ENCODE data around the gene TTR.

TTR gene

GRCh38 chr18:31616586-31616985 lies 24.9 kb downstream of the TTR start:
- DNase-seq (ENCODE audit: low read depth): no peak

GRCh38 chr18:31617031-31617717 lies 25.5 kb downstream of the TTR start:
- DNase-seq (ENCODE audit: low read depth): no peak

- no peak for DNase-seq (ENCODE audit: low read depth)
Observed at GRCh38 chr18:31618801-31619200, 27.1 kb downstream of the TTR start.

GRCh38 chr18:31619291-31619690 lies 27.6 kb downstream of the TTR start:
- no peak for DNase-seq (ENCODE audit: low read depth)

- no peak for DNase-seq (ENCODE audit: low read depth)
Observed at GRCh38 chr18:31624892-31625640, 33.4 kb downstream of the TTR start.

- DNase-seq (ENCODE audit: low read depth): no peak
Observed at GRCh38 chr18:31626409-31626808, 34.7 kb downstream of the TTR start.

GRCh38 chr18:31630549-31630948 lies 38.9 kb downstream of the TTR start:
- DNase-seq (ENCODE audit: low read depth): no peak

GRCh38 chr18:31631526-31631925 lies 39.8 kb downstream of the TTR start:
- DNase-seq (ENCODE audit: low read depth): no peak

GRCh38 chr18:31632356-31632755 lies 40.7 kb downstream of the TTR start:
- DNase-seq (ENCODE audit: low read depth): no peak

- no peak for DNase-seq (ENCODE audit: low read depth)
Observed at GRCh38 chr18:31633392-31634330, 42.0 kb downstream of the TTR start.

- DNase-seq (ENCODE audit: low read depth): no peak
Observed at GRCh38 chr18:31634331-31634713, 42.6 kb downstream of the TTR start.

- DNase-seq (ENCODE audit: low read depth): no peak
Observed at GRCh38 chr18:31636387-31636786, 44.7 kb downstream of the TTR start.

GRCh38 chr18:31637445-31637844 lies 45.8 kb downstream of the TTR start:
- no peak for DNase-seq (ENCODE audit: low read depth)

GRCh38 chr18:31643003-31643402 lies 51.3 kb downstream of the TTR start:
- DNase-seq (ENCODE audit: low read depth): no peak

- DNase-seq (ENCODE audit: low read depth): no peak
Observed at GRCh38 chr18:31645411-31645810, 53.7 kb downstream of the TTR start.

- DNase-seq (ENCODE audit: low read depth): no peak
Observed at GRCh38 chr18:31646332-31647126, 54.9 kb downstream of the TTR start.

GRCh38 chr18:31647127-31647753 lies 55.6 kb downstream of the TTR start:
- DNase-seq (ENCODE audit: low read depth): no peak

All from stimulated activated CD8-positive, alpha-beta memory T cell treated with anti-CD3 and anti-CD28 coated beads, Interleukin-12 subunit alpha, Interleukin-12 subunit beta, amount 100 ng/mL, for 1 hour (primary cell).